ENCODE data around the gene P3H1. TPM values are rescaled to one million over a fixed set of nuclear protein-coding genes. Genes with fewer than 3 reads are reported as not detected.

Gene P3H1
- total RNA-seq, 1 donor from 2014 or later, result 24.4 TPM

GRCh38 chr1:42780176-42780575, 13.3 kb upstream of the P3H1 start:
- Histone ChIP-seq H3K9me3 (no peaks in the 10 kb centered on the region), H3K27me3 (ENCODE audit: low read depth) (no peaks in the 10 kb centered on the region), H3K27ac (no peak overlapping the region), H3K4me1 (peaks cover 6% of the 10 kb centered on the region), H3K36me3 (peaks cover 62% of the 10 kb centered on the region), H3K4me3 (no peak overlapping the region)
- no peak for TF ChIP-seq CTCF (IDR thresholded peaks at IDR 0.05)
- intact Hi-C loops (cut with DNase I), result no loop called here
- DNase-seq (no peak), ATAC-seq (no peak)

GRCh38 chr1:42779725-42780124, 12.9 kb upstream of the P3H1 start:
- intact Hi-C loops (cut with DNase I), result no loop called here

GRCh38 chr1:42777852-42778251, 11.0 kb upstream of the P3H1 start:
- intact Hi-C loops (cut with DNase I), result no loop called here
- no peak for DNase-seq

More at GRCh38 chr1:42779725-42780124, 12.9 kb upstream of the P3H1 start:
- no peaks in the 10 kb centered on the region for H3K9me3 ChIP-seq
- H3K4me1 ChIP-seq, result peaks cover 1% of the 10 kb centered on the region
- peaks cover 66% of the 10 kb centered on the region for H3K36me3 ChIP-seq
- DNase-seq, result no peak
- H3K4me3 ChIP-seq, result no peak overlapping the region
- no peak for ATAC-seq
- no peak for TF ChIP-seq CTCF (IDR thresholded peaks at IDR 0.05)
- no peak overlapping the region for H3K27ac ChIP-seq
- H3K27me3 ChIP-seq (ENCODE audit: low read depth), result no peaks in the 10 kb centered on the region

GRCh38 chr1:42776502-42776901, 9.7 kb upstream of the P3H1 start:
- intact Hi-C loops (cut with DNase I), result no loop called here
- no peak for TF ChIP-seq CTCF (IDR thresholded peaks at IDR 0.05)
- Histone ChIP-seq H3K27me3 (ENCODE audit: low read depth) (no peaks in the 10 kb centered on the region), H3K27ac (no peak overlapping the region), H3K4me1 (no peaks in the 10 kb centered on the region), H3K4me3 (no peak overlapping the region), H3K9me3 (no peaks in the 10 kb centered on the region), H3K36me3 (peaks cover 80% of the 10 kb centered on the region)
- DNase-seq, result no peak
- no peak for ATAC-seq

More at GRCh38 chr1:42777852-42778251, 11.0 kb upstream of the P3H1 start:
- Histone ChIP-seq H3K27ac (no peak overlapping the region), H3K27me3 (ENCODE audit: low read depth) (no peaks in the 10 kb centered on the region), H3K36me3 (peaks cover 84% of the 10 kb centered on the region), H3K4me1 (no peaks in the 10 kb centered on the region), H3K9me3 (no peaks in the 10 kb centered on the region), H3K4me3 (no peak overlapping the region)
- peak; percentile 60 to 67 for ATAC-seq
- TF ChIP-seq CTCF (IDR thresholded peaks at IDR 0.05), result peak; percentile 58

GRCh38 chr1:42774928-42775526, 8.2 kb upstream of the P3H1 start:
- no peak for TF ChIP-seq CTCF (IDR thresholded peaks at IDR 0.05)
- intact Hi-C loops (cut with DNase I), result no loop called here
- DNase-seq (no peak), ATAC-seq (no peak)
- no peak overlapping the region for H3K27ac ChIP-seq
- H3K4me1 ChIP-seq, result peaks cover 5% of the 10 kb centered on the region
- H3K27me3 ChIP-seq (ENCODE audit: low read depth), result no peaks in the 10 kb centered on the region
- H3K36me3 ChIP-seq, result peaks cover 69% of the 10 kb centered on the region
- H3K9me3 ChIP-seq, result no peaks in the 10 kb centered on the region
- no peak overlapping the region for H3K4me3 ChIP-seq

Measured in lower lobe of right lung (tissue), 2 donors.